Spleen (tissue), 11 donors: ENCODE results near the gene TFRC. TPM values are rescaled to one million over a fixed set of nuclear protein-coding genes. Genes with fewer than 3 reads are reported as not detected.
A peak's percentile ranks its signal among the peaks of the same experiment; 100 is the strongest.
"Not testable (repeated sequence)": the region's sequence is repeated elsewhere in the genome, so short reads cannot be mapped to it uniquely, and the experiment has no call there.

Experiments used
- DNase-seq: peaks from one replicate; pipeline ENCODE4 v3.0.0-alpha.2; 2020
- H3K27ac ChIP-seq, 8 donors: fragments of 200-600 bp; sonication (generic) in 7 of 8; 1 replicate in 4 of 8; 2 replicates in 4 of 8; pipeline versions ENCODE4 v1.5.0 to v1.8.0; 2016 to 2021; ENCODE audit warnings: inconsistent platforms in 4 of 8, mild to moderate bottlenecking in 4 of 8, moderate library complexity in 1 of 8
- H3K27me3 ChIP-seq, 7 donors: fragments of 200-600 bp; sonication (generic) in 6 of 7; replicated peaks in 1 of 7; 1 replicate in 4 of 7; 2 replicates in 3 of 7; pipeline versions ENCODE4 v1.5.0 to v1.8.0; 2016 to 2021; ENCODE audit warnings: inconsistent platforms in 3 of 7, mild to moderate bottlenecking in 1 of 7
- H3K36me3 ChIP-seq, 6 donors: fragments of 200-600 bp; sonication (generic) in 5 of 6; 1 replicate in 4 of 6; 2 replicates in 2 of 6; pipeline versions ENCODE4 v1.5.0 to v1.8.0; 2016 to 2021; ENCODE audit warnings: inconsistent platforms in 2 of 6
- H3K4me1 ChIP-seq, 6 donors: fragments of 200-600 bp; sonication (generic) in 5 of 6; 1 replicate in 3 of 6; 2 replicates in 3 of 6; pipeline versions ENCODE4 v1.5.0 to v1.8.0; 2016 to 2021; ENCODE audit warnings: inconsistent platforms in 3 of 6
- H3K4me3 ChIP-seq, 8 donors: fragments of 200-600 bp; sonication (generic) in 7 of 8; 1 replicate in 4 of 8; 2 replicates in 4 of 8; pipeline versions ENCODE4 v1.5.0 to v1.8.0; 2016 to 2021; ENCODE audit warnings: inconsistent platforms in 4 of 8, mild to moderate bottlenecking in 4 of 8, moderate library complexity in 2 of 8
- H3K9me3 ChIP-seq, 8 donors: fragments of 200-600 bp; sonication (generic) in 7 of 8; 1 replicate in 4 of 8; 2 replicates in 4 of 8; pipeline versions ENCODE4 v1.5.0 to v1.8.0; 2016 to 2021; ENCODE audit warnings: inconsistent platforms in 4 of 8
- POLR2A ChIP-seq, 3 donors: fragments of 450-650 bp; IDR thresholded peaks; one replicate each; pipeline ENCODE4 v1.5.1; 2017; ENCODE audit warnings: antibody characterized with exemption in 3 of 3, mild to moderate bottlenecking in 1 of 3
- POLR2AphosphoS5 ChIP-seq, 3 donors: sonication (generic); formaldehyde crosslinking; IDR thresholded peaks; one replicate each; pipeline ENCODE4 v1.5.1; 2017; ENCODE audit warnings: antibody characterized with exemption in 3 of 3
- WGBS, 5 donors: extraction: QIAGEN DNeasy Blood & Tissue Kit in 3 of 5; methylation state at CpG; one replicate each; pipeline versions ENCODE4 v1.1.5 to v1.1.7; 2013 to 2018; 5-methylcytosine and 5-hydroxymethylcytosine counted together
- intact Hi-C: fragments of 100-400 bp; cut with DNase I; formaldehyde crosslinking; loops from one replicate; pipeline ENCODE4 v1.15.0; 2023; ENCODE audit warnings: low total_unique reads
- polyA plus RNA-seq, 3 donors: library from polyadenylated mRNA; stranded (reverse); fragments of 200-250 nt; gene quantifications; one replicate each; pipeline ENCODE4 v1.2.1, GENCODE V29; 2013
- total RNA-seq, 7 donors: library from RNA; depleted of rRNA in 3 of 7; stranded (reverse); fragments of >200 nt in 3 of 7; fragmentation: NEBNext Ultra II Directional in 4 of 7; extraction: Animal tissue kit (Norgen Biotek cat#: 25700) in 4 of 7; gene quantifications; one replicate each; pipeline versions ENCODE4 v1.1.0 to v1.2.1, GENCODE V29; 2016 to 2021
- TF ChIP-seq, protein P1 (sequence below), 11 experiments: fragments of 200-600 bp in 7 of 11; fragments of 450-650 bp in 4 of 11; sonication (generic) in 4 of 11; IDR thresholded peaks in 8 of 11; conservative IDR thresholded peaks in 3 of 11; 1 replicate in 7 of 11; 2 replicates in 4 of 11; pipeline versions ENCODE4 v1.4.0 to v1.8.0; 2016 to 2021; ENCODE audit warnings: antibody characterized with exemption in 11 of 11, inconsistent platforms in 4 of 11, mild to moderate bottlenecking in 1 of 11
- donor health status: healthy with polysubstance abuse.
- donor health status: DM: no; HTN: no; CAD: no; lungs with moderate emphysema.
- donor health status: DM: no; HTN: no; CAD: no.
- donor health status: Bipolar disorder and iron deficiency.
- donor health status: healthy.
- donor health status: DM: no; HTN: no; CAD: no.
- donor health status: DM: yes; HTN: yes; CAD: no.

The TFRC gene
- total and polyA plus RNA-seq, 10 donors, result 13.2 to 104 (median 58.6) TPM

DNA sequence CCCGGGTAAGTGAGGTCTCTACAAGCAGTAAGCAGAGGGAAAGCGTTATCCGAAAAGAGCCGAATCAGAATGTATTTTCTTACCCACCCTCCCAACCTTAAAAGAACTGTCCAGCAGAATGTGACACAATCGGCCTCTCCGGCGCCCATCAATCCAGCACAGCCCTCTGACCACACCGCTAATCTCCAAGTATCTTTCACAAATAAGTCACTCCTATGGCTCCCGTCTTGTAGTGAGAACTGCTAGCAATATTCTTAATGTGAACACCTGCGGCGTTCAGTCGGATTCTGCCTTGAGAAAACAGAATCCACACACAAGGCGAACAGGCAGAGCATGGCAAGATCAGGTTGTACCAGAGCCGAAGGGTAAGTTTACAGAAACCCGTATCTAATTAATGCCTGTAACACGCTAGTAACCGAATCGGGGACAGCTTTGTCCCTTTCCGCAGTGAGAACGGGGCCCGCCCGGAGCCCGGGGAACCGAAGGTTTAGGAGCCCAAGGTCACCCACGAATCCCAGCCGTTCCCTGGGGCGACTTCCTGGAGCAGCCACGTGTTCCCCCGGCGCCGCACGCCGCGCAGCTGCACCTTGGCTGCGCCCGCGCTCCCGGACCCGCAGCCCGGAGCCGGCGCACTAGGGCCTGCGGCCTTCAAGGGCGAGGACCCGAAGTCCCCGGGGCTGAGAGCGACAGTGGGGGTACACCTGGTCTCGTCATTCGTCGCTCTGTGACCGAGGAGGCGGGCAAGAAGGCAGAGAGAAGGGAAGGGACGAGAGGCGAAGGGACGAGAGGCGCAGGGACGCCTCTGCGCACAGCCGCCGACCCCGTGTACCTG, 672 bp downstream of the TFRC start:
- peak overlapping the region; percentile 91 to 99 (median 96) for H3K27ac ChIP-seq
- TF ChIP-seq POLR2A (IDR thresholded peaks at IDR 0.05) (no peak), POLR2AphosphoS5 (IDR thresholded peaks at IDR 0.05) (no peak)
- TF ChIP-seq, protein P1, sequence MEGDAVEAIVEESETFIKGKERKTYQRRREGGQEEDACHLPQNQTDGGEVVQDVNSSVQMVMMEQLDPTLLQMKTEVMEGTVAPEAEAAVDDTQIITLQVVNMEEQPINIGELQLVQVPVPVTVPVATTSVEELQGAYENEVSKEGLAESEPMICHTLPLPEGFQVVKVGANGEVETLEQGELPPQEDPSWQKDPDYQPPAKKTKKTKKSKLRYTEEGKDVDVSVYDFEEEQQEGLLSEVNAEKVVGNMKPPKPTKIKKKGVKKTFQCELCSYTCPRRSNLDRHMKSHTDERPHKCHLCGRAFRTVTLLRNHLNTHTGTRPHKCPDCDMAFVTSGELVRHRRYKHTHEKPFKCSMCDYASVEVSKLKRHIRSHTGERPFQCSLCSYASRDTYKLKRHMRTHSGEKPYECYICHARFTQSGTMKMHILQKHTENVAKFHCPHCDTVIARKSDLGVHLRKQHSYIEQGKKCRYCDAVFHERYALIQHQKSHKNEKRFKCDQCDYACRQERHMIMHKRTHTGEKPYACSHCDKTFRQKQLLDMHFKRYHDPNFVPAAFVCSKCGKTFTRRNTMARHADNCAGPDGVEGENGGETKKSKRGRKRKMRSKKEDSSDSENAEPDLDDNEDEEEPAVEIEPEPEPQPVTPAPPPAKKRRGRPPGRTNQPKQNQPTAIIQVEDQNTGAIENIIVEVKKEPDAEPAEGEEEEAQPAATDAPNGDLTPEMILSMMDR (IDR thresholded peaks at IDR 0.05 in 8 of 11, conservative IDR thresholded peaks at IDR 0.05 in 3 of 11), result no peak
- no peaks in the 10 kb centered on the region for H3K27me3 ChIP-seq
- DNase-seq, result peak; percentile 93
- intact Hi-C loops, result no loop called here
- peaks cover 0 to 9% (median 4%) of the 10 kb centered on the region in 6 donors for H3K36me3 ChIP-seq
- peaks cover 10 to 67% (median 38%) of the 10 kb centered on the region in 6 donors for H3K4me1 ChIP-seq
- WGBS, 5 donors, result 0% methylated on average over 57 to 61 of the region's 61 CpGs
- H3K4me3 ChIP-seq, result peak overlapping the region; percentile 80 to 100 (median 94)
- H3K9me3 ChIP-seq, result no peaks in the 10 kb centered on the region

DNA sequence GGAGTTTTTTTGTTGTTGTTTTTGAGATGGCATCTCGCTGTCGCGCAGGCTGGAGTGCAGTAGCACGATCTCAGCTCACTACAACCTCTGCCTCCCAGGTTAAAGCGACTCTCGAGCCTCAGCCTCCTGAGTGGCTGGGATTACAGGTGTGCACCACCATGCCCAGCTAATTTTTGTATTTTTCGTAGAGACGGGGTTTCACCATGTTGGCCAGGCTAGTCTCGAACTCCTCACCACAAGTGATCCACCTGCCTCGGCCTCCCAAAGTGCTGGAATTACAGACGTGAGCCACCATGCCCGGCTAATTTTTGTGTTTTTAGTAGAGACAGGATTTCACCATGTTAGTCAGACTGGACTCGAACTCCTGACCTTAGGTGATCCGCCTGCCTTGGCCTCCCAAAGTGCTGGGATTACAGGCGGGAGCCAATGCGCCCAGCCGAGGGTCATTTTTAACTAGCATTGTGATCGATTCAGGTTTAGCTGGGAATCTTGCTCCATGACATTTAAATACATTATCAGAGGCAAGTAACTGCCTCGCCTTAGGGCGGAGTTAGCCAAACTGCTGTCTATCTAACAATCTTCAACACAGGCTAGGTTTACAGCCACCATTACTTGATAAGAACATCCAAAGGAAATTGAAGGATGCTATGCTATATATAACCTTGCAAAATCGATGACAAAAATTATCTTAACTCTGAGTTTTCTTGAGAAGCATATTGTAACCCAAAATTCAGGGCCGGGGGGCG, 1.6 kb downstream of the TFRC start:
- peak overlapping the region in 6 of 8 donors; percentile 31 to 99 (median 98) for H3K27ac ChIP-seq

DNA sequence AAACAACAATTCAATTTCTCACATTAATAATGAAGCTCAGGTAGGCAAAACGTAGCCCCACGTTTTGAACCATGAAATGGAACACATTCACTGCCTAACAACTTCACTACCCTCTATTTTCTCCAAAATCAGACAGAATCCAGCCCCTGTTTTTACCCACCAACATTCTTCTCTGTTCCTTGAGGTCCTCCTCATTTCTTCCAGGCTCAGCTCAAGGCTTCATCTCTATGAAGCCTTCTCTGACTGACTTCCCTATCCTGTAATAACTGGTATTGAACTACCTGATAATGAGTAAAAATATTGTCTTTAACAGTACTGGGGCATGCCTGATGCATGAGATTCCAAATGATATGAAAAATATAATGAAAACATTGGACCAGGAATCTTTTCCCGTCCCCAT, 2.2 kb downstream of the TFRC start:
- Histone ChIP-seq H3K27ac (peak overlapping the region in 2 of 8 donors; percentile 99), H3K4me1 (peaks cover 10 to 69% (median 38%) of the 10 kb centered on the region in 6 donors), H3K4me3 (peak overlapping the region in 4 of 8 donors; percentile 85 to 100 (median 96)), H3K36me3 (peaks cover 0 to 25% (median 19%) of the 10 kb centered on the region in 6 donors), H3K9me3 (no peaks in the 10 kb centered on the region), H3K27me3 (no peaks in the 10 kb centered on the region)
- intact Hi-C loops, result no loop called here
- WGBS, 5 donors, result 55 to 72% (median 67%) methylated on average over 3 of the region's 3 CpGs
- DNase-seq, result no peak
- TF ChIP-seq POLR2AphosphoS5 (IDR thresholded peaks at IDR 0.05) (no peak), POLR2A (IDR thresholded peaks at IDR 0.05) (no peak)
- TF ChIP-seq, protein P1 (IDR thresholded peaks at IDR 0.05 in 8 of 11, conservative IDR thresholded peaks at IDR 0.05 in 3 of 11), result no peak

More for the DNA sequence above, 1.6 kb downstream of the TFRC start:
- WGBS, 5 donors, result 56 to 66% (median 65%) methylated on average over 23 of the region's 23 CpGs
- intact Hi-C loops, H3K27me3 ChIP-seq, DNase-seq, H3K9me3 ChIP-seq: not testable (repeated sequence)
- Histone ChIP-seq H3K4me1 (peaks cover 10 to 69% (median 38%) of the 10 kb centered on the region in 6 donors), H3K36me3 (peaks cover 0 to 19% (median 14%) of the 10 kb centered on the region in 6 donors), H3K4me3 (peak overlapping the region; percentile 80 to 100 (median 94))

DNA sequence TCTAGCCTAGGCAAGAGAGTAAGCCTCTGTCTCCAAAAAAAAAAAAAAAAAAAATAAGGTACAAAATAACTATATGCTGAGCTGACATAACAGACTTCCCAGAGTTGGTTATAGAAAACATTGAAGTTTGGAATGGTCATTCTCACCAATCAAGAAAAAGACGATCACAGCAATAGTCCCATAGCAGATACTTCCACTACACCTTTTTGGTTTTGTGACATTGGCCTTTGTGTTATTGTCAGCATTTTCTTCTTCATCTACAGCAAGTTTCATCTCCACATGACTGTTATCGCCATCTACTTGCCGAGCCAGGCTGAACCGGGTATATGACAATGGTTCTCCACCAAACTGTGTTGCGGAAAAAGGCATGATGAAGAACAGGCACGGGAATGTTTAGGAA, 6.9 kb downstream of the TFRC start:
- intact Hi-C loops, result no loop called here
- no peaks in the 10 kb centered on the region for H3K9me3 ChIP-seq
- WGBS, 5 donors, result 84 to 93% (median 87%) methylated on average over 6 of the region's 6 CpGs
- H3K4me3 ChIP-seq, result no peak overlapping the region
- peaks cover 0 to 71% (median 61%) of the 10 kb centered on the region in 6 donors for H3K36me3 ChIP-seq
- H3K4me1 ChIP-seq, result peaks cover 4 to 57% (median 21%) of the 10 kb centered on the region in 6 donors
- DNase-seq, result no peak
- TF ChIP-seq, protein P1 (IDR thresholded peaks at IDR 0.05 in 8 of 11, conservative IDR thresholded peaks at IDR 0.05 in 3 of 11), result no peak
- TF ChIP-seq POLR2AphosphoS5 (IDR thresholded peaks at IDR 0.05), result no peak
- H3K27ac ChIP-seq, result no peak overlapping the region
- H3K27me3 ChIP-seq, result no peaks in the 10 kb centered on the region
